Lower lobe of right lung (tissue), 2 donors: Measurements from ENCODE around the gene UNC119. TPM values are rescaled to one million over a fixed set of nuclear protein-coding genes. Genes with fewer than 3 reads are reported as not detected.
A peak's percentile ranks its signal among the peaks of the same experiment; 100 is the strongest.
"Not testable (repeated sequence)": the region's sequence is repeated elsewhere in the genome, so short reads cannot be mapped to it uniquely, and the experiment has no call there.

Experiments
- ATAC-seq, 2 donors: fragments of 200-7000 bp; cut with Tn5 transposase; one replicate each; pipeline ENCODE4 v1.9.1; 2020 to 2022; ENCODE audit warnings: mild to moderate bottlenecking in 2 of 2, moderate library complexity in 2 of 2
- DNase-seq: peaks from one replicate; pipeline ENCODE4 v3.0.0-alpha.2; 2020
- H3K27ac ChIP-seq: fragments of 200-600 bp; one replicate; pipeline ENCODE4 v1.8.0; 2022
- H3K27me3 ChIP-seq: fragments of 200-600 bp; one replicate; pipeline ENCODE4 v1.8.0; 2022; ENCODE audit warnings: low read depth
- H3K36me3 ChIP-seq: fragments of 200-600 bp; one replicate; pipeline ENCODE4 v1.8.0; 2022; ENCODE audit warnings: mild to moderate bottlenecking
- H3K4me1 ChIP-seq: fragments of 200-600 bp; one replicate; pipeline ENCODE4 v1.8.0; 2022
- H3K4me3 ChIP-seq: fragments of 200-600 bp; one replicate; pipeline ENCODE4 v1.8.0; 2022; ENCODE audit warnings: mild to moderate bottlenecking
- H3K9me3 ChIP-seq: fragments of 200-600 bp; one replicate; pipeline ENCODE4 v1.8.0; 2022
- intact Hi-C: fragments of 100-400 bp; cut with DNase I; formaldehyde crosslinking; loops from one replicate; pipeline ENCODE4 v1.11.0; 2022
- total RNA-seq: library from RNA; stranded (reverse); fragmentation: NEBNext Ultra II Directional; extraction: Animal tissue kit (Norgen Biotek cat#: 25700); gene quantifications from one replicate; pipeline ENCODE4 v1.2.1, GENCODE V29; 2021
- TF ChIP-seq, protein P1 (sequence below): fragments of 200-600 bp; IDR thresholded peaks from one replicate; pipeline ENCODE4 v1.8.0; 2022; ENCODE audit warnings: antibody characterized with exemption, mild to moderate bottlenecking
- donor health status: DM: no; HTN: yes; CAD: no; lungs with severe emphysema.

Gene UNC119
- total RNA-seq, 1 donor from 2014 or later: 27.0 TPM

DNA sequence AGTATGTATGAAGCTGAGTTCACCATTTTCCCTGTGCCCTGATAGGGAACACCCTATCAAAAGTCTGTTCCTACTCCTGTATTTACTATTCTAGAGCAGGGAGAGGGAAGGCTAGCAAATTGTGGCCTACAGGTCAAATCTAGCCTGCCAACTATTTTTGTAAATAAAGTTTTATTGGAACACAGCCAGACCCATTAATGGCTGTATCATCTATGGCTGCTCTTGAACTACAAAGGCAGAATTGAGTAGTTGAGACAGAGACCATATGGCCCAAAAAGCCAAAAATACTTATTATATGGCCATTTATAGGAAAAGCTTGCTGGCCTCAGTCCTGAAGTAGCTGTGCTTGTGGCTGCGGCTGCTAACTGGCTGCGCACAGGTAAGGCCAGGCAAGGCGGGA is 28.5 kb upstream of the UNC119 start:
- Histone ChIP-seq H3K4me3 (no peak overlapping the region), H3K36me3 (peaks cover 5% of the 10 kb centered on the region), H3K4me1 (peaks cover 3% of the 10 kb centered on the region), H3K27me3 (no peaks in the 10 kb centered on the region), H3K9me3 (no peaks in the 10 kb centered on the region), H3K27ac (no peak overlapping the region)
- TF ChIP-seq, protein P1, sequence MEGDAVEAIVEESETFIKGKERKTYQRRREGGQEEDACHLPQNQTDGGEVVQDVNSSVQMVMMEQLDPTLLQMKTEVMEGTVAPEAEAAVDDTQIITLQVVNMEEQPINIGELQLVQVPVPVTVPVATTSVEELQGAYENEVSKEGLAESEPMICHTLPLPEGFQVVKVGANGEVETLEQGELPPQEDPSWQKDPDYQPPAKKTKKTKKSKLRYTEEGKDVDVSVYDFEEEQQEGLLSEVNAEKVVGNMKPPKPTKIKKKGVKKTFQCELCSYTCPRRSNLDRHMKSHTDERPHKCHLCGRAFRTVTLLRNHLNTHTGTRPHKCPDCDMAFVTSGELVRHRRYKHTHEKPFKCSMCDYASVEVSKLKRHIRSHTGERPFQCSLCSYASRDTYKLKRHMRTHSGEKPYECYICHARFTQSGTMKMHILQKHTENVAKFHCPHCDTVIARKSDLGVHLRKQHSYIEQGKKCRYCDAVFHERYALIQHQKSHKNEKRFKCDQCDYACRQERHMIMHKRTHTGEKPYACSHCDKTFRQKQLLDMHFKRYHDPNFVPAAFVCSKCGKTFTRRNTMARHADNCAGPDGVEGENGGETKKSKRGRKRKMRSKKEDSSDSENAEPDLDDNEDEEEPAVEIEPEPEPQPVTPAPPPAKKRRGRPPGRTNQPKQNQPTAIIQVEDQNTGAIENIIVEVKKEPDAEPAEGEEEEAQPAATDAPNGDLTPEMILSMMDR: no peak
- ATAC-seq: no peak
- no peak for DNase-seq
- intact Hi-C loops: no loop called here

DNA sequence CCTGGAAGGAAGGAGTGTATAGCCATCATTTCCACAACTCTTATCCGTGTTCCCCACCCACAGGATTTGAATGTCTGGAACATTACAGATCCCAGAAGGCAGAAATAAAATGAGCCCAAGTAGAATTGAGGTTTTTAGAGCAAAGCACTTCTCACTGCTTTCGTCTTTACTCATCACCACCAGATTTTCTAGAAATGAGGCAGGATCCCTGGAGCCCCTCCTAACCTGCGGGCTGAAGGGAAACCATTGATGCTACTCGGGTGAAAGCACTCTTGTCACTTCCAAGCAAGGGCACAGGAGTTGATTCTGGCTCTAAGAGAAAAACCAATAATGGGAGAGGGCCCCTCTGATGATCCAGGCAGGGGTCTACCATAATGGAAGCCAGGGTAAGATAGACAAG is 27.1 kb upstream of the UNC119 start:
- peaks cover 4% of the 10 kb centered on the region for H3K4me1 ChIP-seq
- intact Hi-C loops: no loop called here
- ATAC-seq: no peak

DNA sequence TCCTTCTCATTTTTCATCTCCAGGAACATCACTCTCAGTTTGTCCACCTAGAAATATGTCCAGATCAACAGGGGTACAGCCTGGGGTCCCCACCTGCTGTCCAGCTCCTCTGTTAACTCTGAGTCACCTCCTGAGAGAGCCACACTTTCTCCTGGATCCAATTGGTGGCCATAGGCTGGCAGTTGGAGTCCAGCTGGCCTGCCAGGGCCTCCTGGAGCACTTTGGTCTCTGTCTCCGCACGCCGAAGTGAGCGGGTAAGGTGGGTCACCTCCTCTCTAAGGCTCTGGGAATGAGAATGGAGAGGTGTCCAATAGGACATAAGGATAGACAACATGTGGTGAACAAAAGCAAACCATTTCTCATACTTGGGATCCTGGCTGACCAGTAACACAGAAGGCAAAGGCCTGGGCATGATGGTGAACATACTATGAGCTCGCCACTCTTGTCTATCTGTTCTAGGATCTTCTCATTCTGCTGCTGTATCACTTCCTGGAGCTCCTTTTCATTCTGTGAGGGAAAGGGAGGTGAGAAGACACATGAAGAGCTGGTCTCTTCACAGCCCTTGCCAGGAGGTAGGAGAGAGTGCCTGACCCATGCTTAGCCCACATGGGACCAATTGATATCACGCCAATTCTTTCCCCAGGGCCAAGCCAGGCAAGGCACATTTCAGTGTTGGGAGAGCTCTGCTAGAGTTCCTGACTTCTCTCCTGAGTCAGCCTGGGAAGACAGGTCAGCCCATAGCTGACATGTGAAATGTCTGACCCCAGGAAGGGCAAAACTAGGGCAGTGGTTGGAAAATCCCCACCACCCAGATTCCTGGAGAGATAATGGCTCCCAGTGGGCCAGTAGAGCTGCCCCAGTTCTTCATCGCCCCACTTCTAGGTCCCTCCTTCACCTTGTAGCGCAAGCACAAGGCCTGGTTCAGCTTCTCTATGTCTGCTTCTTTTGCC is 26.1 kb upstream of the UNC119 start:
- Histone ChIP-seq H3K27ac (no peak overlapping the region), H3K27me3 (no peaks in the 10 kb centered on the region), H3K9me3 (no peaks in the 10 kb centered on the region), H3K4me1 (peaks cover 4% of the 10 kb centered on the region), H3K4me3 (no peak overlapping the region), H3K36me3 (no peaks in the 10 kb centered on the region)
- no peak for DNase-seq
- no peak for ATAC-seq
- TF ChIP-seq, protein P1: no peak
- intact Hi-C loops: no loop called here

More for the DNA sequence above, 27.1 kb upstream of the UNC119 start:
- no peaks in the 10 kb centered on the region for H3K27me3 ChIP-seq
- TF ChIP-seq, protein P1: no peak
- H3K36me3 ChIP-seq: no peaks in the 10 kb centered on the region
- H3K4me3 ChIP-seq: no peak overlapping the region
- DNase-seq: no peak
- H3K9me3 ChIP-seq: no peaks in the 10 kb centered on the region
- H3K27ac ChIP-seq: no peak overlapping the region

DNA sequence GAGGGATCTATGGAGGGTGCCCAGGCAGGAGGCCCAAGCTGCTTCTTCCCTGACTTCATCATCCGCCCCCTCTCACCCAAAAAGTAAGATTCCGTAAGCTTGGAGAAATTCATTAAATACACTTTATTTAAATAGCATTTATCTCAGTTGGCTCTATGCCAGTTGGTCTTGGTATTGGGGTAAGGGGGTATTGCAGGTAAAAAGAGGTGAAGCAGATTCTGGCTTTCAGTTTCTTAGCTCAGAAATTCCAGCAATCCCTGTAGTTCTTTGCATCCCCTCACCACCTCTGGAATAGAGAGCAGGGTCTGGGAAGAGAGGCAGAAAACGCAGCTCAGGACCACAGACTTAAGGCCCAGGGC is 25.0 kb upstream of the UNC119 start:
- no peak for ATAC-seq
- DNase-seq: no peak
- Histone ChIP-seq H3K4me3 (no peak overlapping the region), H3K27me3 (no peaks in the 10 kb centered on the region), H3K27ac (no peak overlapping the region), H3K36me3 (no peaks in the 10 kb centered on the region), H3K9me3 (no peaks in the 10 kb centered on the region), H3K4me1 (peaks cover 7% of the 10 kb centered on the region)
- intact Hi-C loops: no loop called here
- TF ChIP-seq, protein P1: no peak

DNA sequence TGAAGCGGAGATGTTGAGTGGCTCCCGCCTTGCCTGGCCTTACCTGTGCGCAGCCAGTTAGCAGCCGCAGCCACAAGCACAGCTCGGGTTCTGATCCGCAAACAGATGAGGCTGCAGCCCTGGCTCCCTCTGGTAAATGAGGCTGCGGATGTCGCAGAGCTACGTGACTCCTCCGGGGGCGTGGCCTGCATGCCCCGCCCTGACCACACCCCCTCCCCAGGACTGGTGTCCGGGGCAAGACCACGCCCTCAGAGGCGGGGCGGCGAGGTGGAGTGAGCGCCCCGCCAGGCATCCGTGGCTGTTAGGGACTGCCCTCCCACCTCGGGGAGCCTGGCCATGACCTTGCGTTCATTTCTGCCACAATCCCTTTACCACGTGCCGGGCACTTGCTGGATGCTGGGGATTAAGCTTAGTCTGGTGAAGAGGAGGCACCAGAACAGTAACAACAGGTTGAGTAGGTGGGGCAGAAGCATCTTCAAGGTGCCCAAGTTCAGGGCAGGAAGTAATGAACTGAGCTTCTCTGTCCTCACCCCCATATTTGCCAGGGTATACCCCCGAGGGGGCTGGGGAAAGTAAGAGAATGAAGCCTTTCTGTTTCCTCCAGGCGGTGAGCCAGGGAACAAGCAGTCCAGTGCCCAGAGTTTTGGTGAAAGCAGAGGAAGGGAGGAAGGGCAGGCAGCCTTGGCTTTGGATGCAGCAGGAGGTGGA is 24.5 kb upstream of the UNC119 start, which contains the start of gene ALDOC:
Gene ALDOC, minus strand, starts transcription at position 138 of the 708 bp plus-strand sequence. CDS start 1,363 bp downstream, outside the sequence.
- Histone ChIP-seq H3K27me3 (no peaks in the 10 kb centered on the region), H3K4me1 (peaks cover 13% of the 10 kb centered on the region), H3K4me3 (peak within 1 kb of the TSS; percentile 45), H3K9me3 (no peaks in the 10 kb centered on the region), H3K27ac (no peak within 1 kb of the TSS), H3K36me3 (no peaks in the 10 kb centered on the region)
- ATAC-seq: peak; percentile 98 to 99
- intact Hi-C loops: no loop called here
- TF ChIP-seq, protein P1: no peak
- peak; percentile 99 for DNase-seq

DNA sequence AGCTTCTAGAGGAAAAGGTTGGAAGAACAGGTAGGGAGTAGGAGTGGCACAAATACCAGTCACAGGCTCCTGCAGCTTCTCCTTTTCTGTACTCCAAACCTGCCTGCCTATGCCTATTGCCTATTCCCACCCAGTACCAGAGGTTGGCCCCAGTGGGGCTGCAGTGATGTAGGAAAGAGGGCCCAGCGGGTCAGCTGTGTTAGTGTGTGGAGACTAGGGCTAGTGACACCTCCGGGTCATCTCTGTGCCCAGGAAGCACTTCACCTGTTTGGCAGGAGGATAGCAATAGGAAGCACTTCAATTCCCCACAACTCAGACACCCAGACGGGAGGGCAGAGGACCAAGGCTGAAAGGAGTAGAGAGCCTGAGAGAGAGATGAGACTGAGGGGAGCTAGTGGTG is 23.6 kb upstream of the UNC119 start:
- intact Hi-C loops, H3K27ac ChIP-seq: not testable (repeated sequence)

More for the DNA sequence above, 23.6 kb upstream of the UNC119 start:
- H3K4me3 ChIP-seq, H3K27me3 ChIP-seq, H3K9me3 ChIP-seq, ATAC-seq, DNase-seq, H3K36me3 ChIP-seq: not testable (repeated sequence)
- peaks cover 15% of the 10 kb centered on the region for H3K4me1 ChIP-seq
